OCI-LY3 (cell line): ENCODE measurements around the gene RASEF.
"Not testable (repeated sequence)": the region's sequence is repeated elsewhere in the genome, so short reads cannot be mapped to it uniquely, and the experiment has no call there.

ENCODE experiments used
- H2AFZ ChIP-seq: fragments of 200-600, 300-600 bp; shearing (Covaris generic); 2 replicates; pipeline ENCODE4 v1.6.0; 2014; ENCODE audit warnings: antibody characterized with exemption, low read depth, low read length
- H3K27ac ChIP-seq: fragments of 200-600, 300-600 bp; sonication (generic); 2 replicates; pipeline ENCODE4 v1.5.1; 2014; ENCODE audit warnings: mild to moderate bottlenecking, low read length, moderate library complexity, mixed read lengths
- H3K27me3 ChIP-seq: fragments of 200-600, 300-600 bp; sonication (generic); 2 replicates; pipeline ENCODE4 v1.6.1; 2014; ENCODE audit warnings: low read depth, low read length, mixed read lengths
- H3K36me3 ChIP-seq: fragments of 200-600, 300-600 bp; sonication (generic); replicated peaks from 2 replicates; pipeline ENCODE3; 2014; ENCODE audit warnings: low read depth, low read length, mixed read lengths
- H3K4me1 ChIP-seq: fragments of 300-600, 200-600 bp; sonication (generic); 2 replicates; pipeline ENCODE4 v1.6.1; 2014; ENCODE audit warnings: low read length, mixed read lengths
- H3K4me2 ChIP-seq: fragments of 200-600, 300-600 bp; sonication (generic); 2 replicates; pipeline ENCODE4 v1.6.1; 2014; ENCODE audit warnings: low read length, mixed read lengths
- H3K4me3 ChIP-seq: fragments of 300-600, 200-600 bp; sonication (generic); 2 replicates; pipeline ENCODE4 v1.5.1; 2014; ENCODE audit warnings: antibody characterized with exemption, mild to moderate bottlenecking, low read length, moderate library complexity
- H3K79me2 ChIP-seq: fragments of 300-600, 200-600 bp; shearing (Covaris generic); 2 replicates; pipeline ENCODE4 v1.6.1; 2014; ENCODE audit warnings: mild to moderate bottlenecking, low read length, mixed read lengths
- H3K9ac ChIP-seq: fragments of 300-600, 200-600 bp; shearing (Covaris generic); 2 replicates; pipeline ENCODE4 v1.6.0; 2014; ENCODE audit warnings: mild to moderate bottlenecking, low read length, moderate library complexity
- H3K9me3 ChIP-seq: fragments of 200-600, 300-600 bp; shearing (Covaris generic); 2 replicates; pipeline ENCODE4 v1.6.1; 2014; ENCODE audit warnings: low read length, mixed read lengths; ENCODE audit not compliant: insufficient read depth
- H4K20me1 ChIP-seq: fragments of 200-600, 300-600 bp; sonication (generic); 2 replicates; pipeline ENCODE4 v1.6.1; 2016; ENCODE audit warnings: low read length, mixed read lengths; ENCODE audit not compliant: insufficient read depth
- CTCF ChIP-seq: fragments of 200-600, 300-600 bp; sonication (generic); IDR thresholded peaks from 2 replicates; pipeline ENCODE4 v1.5.1; 2014; ENCODE audit warnings: antibody characterized with exemption, low read length, low read depth
- EZH2phosphoT487 ChIP-seq: fragments of 200-600 bp; shearing (Covaris generic); IDR thresholded peaks from 2 replicates; pipeline ENCODE4 v1.6.1; 2018; ENCODE audit warnings: antibody characterized with exemption, mixed run types, low read depth

The RASEF gene

GRCh38 chr9:83081010-83081409 lies 18.1 kb upstream of the RASEF start:
- no peaks in the 10 kb centered on the region for H3K4me1 ChIP-seq
- TF ChIP-seq EZH2phosphoT487 (no peak), CTCF (no peak)
- H3K79me2 ChIP-seq: no peaks in the 10 kb centered on the region
- no peak overlapping the region for H3K4me3 ChIP-seq
- H3K27me3 ChIP-seq: no peaks in the 10 kb centered on the region
- H3K4me2 ChIP-seq: no peak overlapping the region
- H2AFZ ChIP-seq: no peak overlapping the region
- no peaks in the 10 kb centered on the region for H3K9me3 ChIP-seq
- H3K27ac ChIP-seq: no peak overlapping the region
- H3K9ac ChIP-seq: no peak overlapping the region
- H3K36me3 ChIP-seq: no peaks in the 10 kb centered on the region
- no peaks in the 10 kb centered on the region for H4K20me1 ChIP-seq

- not testable (repeated sequence) for H3K9ac ChIP-seq, H3K27me3 ChIP-seq, H3K4me1 ChIP-seq, H3K36me3 ChIP-seq, H4K20me1 ChIP-seq, H3K4me3 ChIP-seq, H3K79me2 ChIP-seq, H3K9me3 ChIP-seq, H2AFZ ChIP-seq, H3K4me2 ChIP-seq, H3K27ac ChIP-seq
Measured at GRCh38 chr9:83075932-83076331, 13.0 kb upstream of the RASEF start.

GRCh38 chr9:83072498-83072897 lies 9.6 kb upstream of the RASEF start:
- not testable (repeated sequence) for H3K4me1 ChIP-seq, H3K9ac ChIP-seq, H3K4me2 ChIP-seq, H4K20me1 ChIP-seq, H3K36me3 ChIP-seq, H3K27me3 ChIP-seq, H3K4me3 ChIP-seq, H3K79me2 ChIP-seq, H2AFZ ChIP-seq, H3K9me3 ChIP-seq, H3K27ac ChIP-seq

GRCh38 chr9:83071626-83072025 lies 8.7 kb upstream of the RASEF start:
- TF ChIP-seq CTCF: no peak
- TF ChIP-seq EZH2phosphoT487: no peak
- Histone ChIP-seq H3K4me3 (no peak overlapping the region), H3K9me3 (no peaks in the 10 kb centered on the region), H4K20me1 (no peaks in the 10 kb centered on the region), H3K36me3 (no peaks in the 10 kb centered on the region), H3K27me3 (no peaks in the 10 kb centered on the region), H2AFZ (no peak overlapping the region), H3K79me2 (no peaks in the 10 kb centered on the region), H3K4me2 (no peak overlapping the region), H3K4me1 (no peaks in the 10 kb centered on the region), H3K27ac (no peak overlapping the region), H3K9ac (no peak overlapping the region)

GRCh38 chr9:83070261-83070660 lies 7.3 kb upstream of the RASEF start:
- H3K27ac ChIP-seq: no peak overlapping the region
- TF ChIP-seq CTCF (no peak), EZH2phosphoT487 (no peak)
- H3K4me3 ChIP-seq: no peak overlapping the region
- H3K4me2 ChIP-seq: no peak overlapping the region
- H3K79me2 ChIP-seq: no peaks in the 10 kb centered on the region
- H3K27me3 ChIP-seq: no peaks in the 10 kb centered on the region
- no peaks in the 10 kb centered on the region for H3K4me1 ChIP-seq
- no peak overlapping the region for H2AFZ ChIP-seq
- no peak overlapping the region for H3K9ac ChIP-seq
- H4K20me1 ChIP-seq: no peaks in the 10 kb centered on the region
- no peaks in the 10 kb centered on the region for H3K36me3 ChIP-seq
- no peaks in the 10 kb centered on the region for H3K9me3 ChIP-seq
